ENCODE measurements around the gene ELMOD3. TPM values are rescaled to one million over a fixed set of nuclear protein-coding genes. Genes with fewer than 3 reads are reported as not detected.

The ELMOD3 gene
- total and polyA plus RNA-seq, 10 donors: 14.4 to 38.0 (median 24.2) TPM

GRCh38 chr2:85405201-85406059 is 50.9 kb downstream of the ELMOD3 start:
- 19 to 25% (median 24%) methylated on average over 15 of the region's 15 CpGs for WGBS, 5 donors
- Histone ChIP-seq H3K4me1 (peaks cover 24 to 80% (median 56%) of the 10 kb centered on the region in 6 donors), H3K27me3 (replicated peaks in 1 of 7) (no peaks in the 10 kb centered on the region), H3K9me3 (peaks cover 0 to 23% (median 15%) of the 10 kb centered on the region in 8 donors), H3K4me3 (peak overlapping the region in 2 of 8 donors; percentile 13 to 57), H3K27ac (peak overlapping the region in 7 of 8 donors; percentile 53 to 87 (median 78)), H3K36me3 (peaks cover 0 to 15% (median 4%) of the 10 kb centered on the region in 6 donors)
- DNase-seq: no peak
- no peak for TF ChIP-seq CTCF (IDR thresholded peaks at IDR 0.05 in 8 of 11, conservative IDR thresholded peaks at IDR 0.05 in 3 of 11)
- no peak for TF ChIP-seq POLR2A (IDR thresholded peaks at IDR 0.05)
- TF ChIP-seq POLR2AphosphoS5 (IDR thresholded peaks at IDR 0.05): peak; percentile 37 to 78 (median 76)
- intact Hi-C loops (cut with DNase I; ENCODE audit: low total_unique reads): no loop called here

GRCh38 chr2:85409845-85410583 is 55.4 kb downstream of the ELMOD3 start, which contains the start of gene CAPG:
TSS of gene CAPG (minus strand) at chr2:85410366. CDS start at chr2:85402145, 8,221 bp downstream.
- Histone ChIP-seq H3K36me3 (no peaks in the 10 kb centered on the region), H3K27ac (peak within 1 kb of the TSS; percentile 31 to 92 (median 80)), H3K9me3 (no peaks in the 10 kb centered on the region), H3K4me3 (peak within 1 kb of the TSS in 7 of 8 donors; percentile 21 to 70 (median 32)), H3K27me3 (replicated peaks in 1 of 7) (peaks cover 0 to 19% (median 6%) of the 10 kb centered on the region in 7 donors), H3K4me1 (peaks cover 24 to 92% (median 68%) of the 10 kb centered on the region in 6 donors)
- 18 to 29% (median 22%) methylated on average over 11 to 12 of the region's 12 CpGs for WGBS, 5 donors
- intact Hi-C loops (cut with DNase I; ENCODE audit: low total_unique reads): no loop called here
- DNase-seq: peak; percentile 96
- TF ChIP-seq POLR2AphosphoS5 (IDR thresholded peaks at IDR 0.05) (peak; percentile 62 to 70 (median 67)), CTCF (IDR thresholded peaks at IDR 0.05 in 8 of 11, conservative IDR thresholded peaks at IDR 0.05 in 3 of 11) (no peak)

DNA sequence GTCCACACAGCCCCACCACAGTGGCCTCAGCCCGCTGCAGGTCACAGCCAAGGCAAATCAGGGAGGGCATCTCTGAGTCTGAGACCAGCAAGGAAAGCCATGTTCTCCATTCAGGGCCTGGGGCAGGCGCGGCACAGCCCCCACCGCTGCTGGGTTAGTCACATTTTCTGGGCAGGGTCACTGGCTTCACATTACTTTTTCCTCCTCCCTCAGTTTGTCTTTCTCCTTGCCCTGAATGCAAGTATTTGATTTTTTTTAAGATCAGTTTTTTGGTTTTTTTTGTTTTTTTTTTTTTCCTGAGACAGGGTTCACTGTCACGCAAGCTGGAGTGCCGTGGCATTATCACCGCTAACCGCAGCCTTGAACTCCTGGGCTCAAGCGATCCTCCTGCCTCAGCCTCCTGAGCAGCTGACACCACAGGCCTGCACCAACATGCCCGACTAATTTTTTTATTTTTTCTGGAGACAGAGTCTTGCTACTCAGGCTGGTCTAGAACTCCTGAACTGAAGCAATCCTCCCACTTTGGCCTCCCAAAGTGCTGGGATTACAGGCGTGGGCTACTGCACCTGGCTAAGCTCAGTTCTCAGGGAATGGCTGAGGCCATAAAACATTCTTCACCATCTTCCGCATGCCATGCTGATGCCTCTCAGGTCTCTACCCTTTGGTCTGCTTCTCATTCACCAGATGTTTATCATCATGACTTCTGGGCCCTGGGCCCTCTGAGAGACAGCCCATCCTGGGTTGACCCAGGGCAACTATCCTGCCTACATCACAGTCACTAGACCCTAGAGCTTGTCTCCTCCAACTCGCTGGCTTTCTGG is 56.2 kb downstream of the ELMOD3 start:
- peaks cover 0 to 19% (median 6%) of the 10 kb centered on the region in 7 donors for H3K27me3 ChIP-seq (replicated peaks in 1 of 7)
- 79 to 96% (median 85%) methylated on average over 13 of the region's 13 CpGs for WGBS, 5 donors
- TF ChIP-seq POLR2A (IDR thresholded peaks at IDR 0.05) (no peak), CTCF (IDR thresholded peaks at IDR 0.05 in 8 of 11, conservative IDR thresholded peaks at IDR 0.05 in 3 of 11) (no peak), POLR2AphosphoS5 (IDR thresholded peaks at IDR 0.05) (no peak)
- H3K4me1 ChIP-seq: peaks cover 22 to 90% (median 60%) of the 10 kb centered on the region in 6 donors
- no peaks in the 10 kb centered on the region for H3K36me3 ChIP-seq
- intact Hi-C loops (cut with DNase I; ENCODE audit: low total_unique reads): no loop called here
- H3K4me3 ChIP-seq: peak overlapping the region in 3 of 8 donors; percentile 29 to 70 (median 32)
- H3K27ac ChIP-seq: peak overlapping the region in 7 of 8 donors; percentile 76 to 92 (median 80)
- no peak for DNase-seq
- no peaks in the 10 kb centered on the region for H3K9me3 ChIP-seq
